ENCODE measurements around the gene CERT1.
"Not testable (repeated sequence)": the region's sequence is repeated elsewhere in the genome, so short reads cannot be mapped to it uniquely, and the experiment has no call there.

Gene CERT1

DNA sequence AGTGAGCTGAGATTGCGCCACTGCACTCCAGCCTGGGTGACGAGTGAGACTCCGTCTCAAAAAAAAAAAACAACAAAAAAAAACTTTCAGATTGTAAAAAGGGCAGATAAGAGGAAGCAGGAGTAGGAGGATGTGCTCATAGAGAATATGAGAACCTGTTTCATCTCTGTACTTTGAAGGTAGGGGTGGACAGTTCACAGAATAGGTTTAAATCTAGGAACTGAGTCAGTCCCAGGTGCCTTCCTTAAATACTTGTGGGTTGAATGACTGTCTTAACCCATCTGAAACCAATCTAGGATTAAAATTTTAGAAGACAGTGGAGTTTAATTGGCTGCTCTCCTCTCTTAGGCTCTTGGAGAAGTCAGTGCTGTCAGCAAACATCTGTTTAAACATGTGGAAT is 12.6 kb upstream of the CERT1 start:
- no peak for DNase-seq (ENCODE audit: low read depth in 1 of 2, low spot score in 1 of 2)

DNA sequence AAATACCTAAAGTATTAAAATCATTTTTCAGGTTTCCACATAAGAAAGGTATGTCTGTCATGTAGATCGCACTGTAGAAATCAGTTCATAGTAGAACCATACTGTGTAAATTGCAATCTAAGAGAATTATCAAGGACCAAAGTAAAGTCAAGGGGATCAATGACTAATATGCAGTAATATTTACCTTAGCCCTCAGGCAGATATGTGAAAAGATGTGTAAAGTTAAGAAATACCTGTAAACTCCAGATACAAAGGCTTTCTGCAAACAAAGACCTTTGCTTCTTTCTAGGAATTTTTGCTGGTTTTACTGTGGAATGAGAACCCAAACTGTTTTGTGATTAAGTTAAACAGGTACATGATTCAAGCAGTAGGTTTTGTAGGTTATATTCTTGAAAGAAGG is 11.8 kb upstream of the CERT1 start:
- no peak for DNase-seq (ENCODE audit: low read depth in 1 of 2, low spot score in 1 of 2)

DNA sequence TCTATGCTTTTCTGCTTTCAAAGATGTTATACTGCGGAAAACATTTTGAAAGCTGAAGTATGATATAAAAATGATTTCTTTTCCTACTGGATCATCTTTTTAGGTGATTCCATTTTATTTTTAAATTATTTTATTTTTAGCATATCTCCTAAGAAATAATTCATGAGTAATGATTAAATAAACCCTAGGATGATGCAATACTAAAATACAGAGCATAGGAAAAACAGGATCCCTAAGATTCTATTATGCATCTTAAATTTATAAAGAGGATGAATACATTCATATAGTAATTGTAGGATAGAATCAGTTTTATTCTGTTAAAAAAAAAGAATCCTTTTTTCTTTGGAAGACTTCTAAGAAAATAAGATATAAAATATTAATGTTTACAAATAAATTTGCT is 11.1 kb upstream of the CERT1 start:
- DNase-seq (ENCODE audit: low read depth in 1 of 2, low spot score in 1 of 2): no peak

- no peak for DNase-seq (ENCODE audit: low read depth in 1 of 2, low spot score in 1 of 2)
Measured at GRCh38 chr5:75522025-75522424, 10.6 kb upstream of the CERT1 start.

DNA sequence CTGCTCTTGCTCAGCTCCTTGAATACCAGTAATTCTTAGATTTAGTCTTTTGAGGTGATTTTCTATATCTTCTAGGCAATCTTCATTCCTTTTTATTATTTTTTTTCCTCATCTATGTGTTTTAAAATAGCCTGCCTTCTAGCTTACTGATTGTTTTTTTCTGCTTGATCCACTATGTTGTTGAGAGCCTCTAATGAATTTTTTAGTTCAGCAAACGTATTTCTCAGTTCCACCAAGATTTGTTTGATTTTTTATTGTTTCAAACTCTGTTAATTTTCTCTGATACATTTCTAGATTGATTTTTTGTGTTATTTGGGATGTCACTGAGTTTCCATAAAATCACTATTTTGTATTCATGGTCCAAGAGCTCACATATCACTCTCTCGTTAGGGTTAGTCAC is 9.8 kb upstream of the CERT1 start:
- DNase-seq (ENCODE audit: low read depth in 1 of 2, low spot score in 1 of 2): no peak

- DNase-seq (ENCODE audit: low read depth in 1 of 2, low spot score in 1 of 2): no peak
Measured at GRCh38 chr5:75519761-75520160, 8.3 kb upstream of the CERT1 start.

GRCh38 chr5:75514323-75514722 is 2.9 kb upstream of the CERT1 start:
- no peak for DNase-seq (ENCODE audit: low read depth in 1 of 2, low spot score in 1 of 2)

DNA sequence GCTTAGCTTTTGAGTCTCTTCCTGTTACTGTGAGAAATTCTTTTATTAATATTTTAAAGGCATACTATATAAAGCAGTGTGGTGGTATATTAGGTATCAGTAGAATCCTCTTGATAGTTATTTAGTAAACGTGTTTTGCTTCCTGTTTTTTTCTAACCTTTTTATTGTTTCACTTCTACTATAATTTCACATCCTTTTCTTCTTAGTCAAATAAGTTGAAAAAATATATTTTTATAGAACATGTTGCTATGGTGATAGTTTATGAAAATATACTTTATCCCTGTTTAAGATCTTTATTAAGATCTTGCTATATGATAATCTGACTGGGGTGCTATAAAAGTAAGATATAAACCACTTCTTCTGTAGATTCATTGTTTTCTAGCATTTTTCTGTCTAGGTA is 2.4 kb upstream of the CERT1 start:
- no peak for DNase-seq (ENCODE audit: low read depth in 1 of 2, low spot score in 1 of 2)

DNA sequence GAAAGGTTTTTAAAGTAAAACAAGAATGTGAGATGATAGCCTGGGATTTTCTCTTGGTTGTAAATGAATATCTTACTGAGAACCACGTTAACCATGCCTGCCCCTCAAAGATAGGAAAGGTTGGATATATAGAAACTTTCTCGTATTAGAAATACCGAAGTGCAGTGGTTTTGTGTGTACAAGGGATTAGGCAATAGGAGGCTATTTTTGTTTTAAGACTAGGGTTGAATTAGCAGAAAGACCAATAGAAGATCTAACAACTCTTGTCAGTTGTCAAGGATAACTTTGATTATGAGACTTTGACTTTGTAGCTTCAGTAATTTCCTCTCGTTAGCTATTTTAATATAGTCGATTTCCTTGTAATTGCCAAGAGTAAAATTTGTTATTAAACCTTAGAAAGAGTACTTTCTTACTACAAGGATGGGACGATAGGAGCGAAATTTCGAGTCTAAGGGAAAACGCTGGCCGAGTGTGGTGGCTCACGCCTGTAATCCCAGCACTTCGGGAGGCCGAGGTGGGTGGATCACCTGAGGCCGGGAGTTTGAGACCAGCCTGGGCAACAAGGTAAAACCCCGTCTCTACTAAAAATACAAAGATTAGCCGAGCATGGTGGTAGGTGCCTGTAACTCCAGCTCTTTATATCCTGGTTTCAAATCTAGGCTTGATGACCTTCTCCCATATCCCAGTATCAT is 1.1 kb upstream of the CERT1 start:
- no peak for DNase-seq (ENCODE audit: low read depth in 1 of 2, low spot score in 1 of 2)

GRCh38 chr5:75510836-75511434 is 494 bp downstream of the CERT1 start:
- DNase-seq (ENCODE audit: low read depth in 1 of 2, low spot score in 1 of 2): peak; percentile 9 to 10

GRCh38 chr5:75510417-75510835 is 1.0 kb downstream of the CERT1 start:
- peak in 1 of 2 donors; percentile 3 for DNase-seq (ENCODE audit: low read depth in 1 of 2, low spot score in 1 of 2)

- no peak for DNase-seq (ENCODE audit: low read depth in 1 of 2, low spot score in 1 of 2)
Measured at GRCh38 chr5:75509956-75510355, 1.5 kb downstream of the CERT1 start.

GRCh38 chr5:75509546-75509945 is 1.9 kb downstream of the CERT1 start:
- no peak for DNase-seq (ENCODE audit: low read depth in 1 of 2, low spot score in 1 of 2)

DNA sequence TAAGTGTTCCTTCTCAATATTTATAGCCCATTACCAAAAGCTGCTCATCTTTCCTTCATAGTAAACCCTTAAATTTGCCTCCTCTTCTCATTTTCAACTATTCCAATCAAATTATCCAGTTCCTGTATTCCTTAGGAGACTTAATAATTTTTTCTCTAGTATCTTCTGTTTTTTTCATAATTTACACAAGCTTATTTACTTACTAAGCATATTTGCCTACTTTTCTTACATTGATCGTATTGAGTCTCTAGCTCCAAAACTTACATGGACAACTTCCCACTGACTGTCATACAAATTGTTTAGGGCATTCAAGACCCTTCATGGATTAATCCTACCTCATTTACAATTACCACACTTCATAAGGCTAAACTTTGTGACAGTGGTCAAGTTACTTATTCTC is 3.6 kb downstream of the CERT1 start:
- no peak for DNase-seq (ENCODE audit: low read depth in 1 of 2, low spot score in 1 of 2)

- DNase-seq (ENCODE audit: low read depth in 1 of 2, low spot score in 1 of 2): not testable (repeated sequence)
Measured at GRCh38 chr5:75505112-75505511, 6.3 kb downstream of the CERT1 start.

DNA sequence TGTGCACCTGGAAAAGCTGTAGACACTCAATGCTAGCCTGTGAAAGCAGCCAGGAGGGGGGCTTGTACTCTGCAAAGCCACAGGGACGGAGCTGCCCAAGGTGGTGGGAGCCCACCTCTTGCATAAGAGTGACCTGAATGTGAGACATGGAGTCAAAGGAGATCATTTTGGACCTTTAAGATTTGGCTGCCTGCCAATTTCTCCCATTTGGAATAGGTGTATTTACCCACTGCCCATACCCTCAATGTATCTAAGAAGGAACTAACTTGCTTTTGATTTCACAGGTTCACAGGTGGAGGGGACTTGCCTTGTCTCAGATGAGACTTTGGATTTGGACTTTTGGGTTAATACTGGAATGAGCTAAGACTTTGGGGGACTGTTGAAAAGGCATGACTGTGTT is 12.6 kb downstream of the CERT1 start:
- DNase-seq (ENCODE audit: low read depth in 1 of 2, low spot score in 1 of 2): not testable (repeated sequence)

- DNase-seq (ENCODE audit: low read depth in 1 of 2, low spot score in 1 of 2): no peak
Measured at GRCh38 chr5:75498208-75498777, 13.1 kb downstream of the CERT1 start.

DNA sequence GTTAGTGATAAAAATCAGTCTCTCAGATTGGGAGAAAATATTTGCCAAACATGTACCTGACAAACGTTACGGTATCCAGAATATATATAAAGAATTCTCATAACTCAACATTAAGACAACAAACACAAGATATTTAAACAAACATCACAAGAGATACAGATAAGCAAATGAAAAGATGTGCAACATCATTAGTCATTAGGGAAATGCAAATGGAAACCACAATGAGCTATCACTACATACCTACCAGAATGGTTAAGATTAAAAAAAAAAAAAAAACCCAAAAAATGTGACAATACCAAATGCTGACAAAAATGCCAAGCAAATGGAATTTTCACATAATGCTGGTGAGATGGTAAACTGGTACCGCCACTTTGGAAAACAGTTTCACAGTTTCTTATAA is 15.4 kb downstream of the CERT1 start:
- no peak for DNase-seq (ENCODE audit: low read depth in 1 of 2, low spot score in 1 of 2)

DNA sequence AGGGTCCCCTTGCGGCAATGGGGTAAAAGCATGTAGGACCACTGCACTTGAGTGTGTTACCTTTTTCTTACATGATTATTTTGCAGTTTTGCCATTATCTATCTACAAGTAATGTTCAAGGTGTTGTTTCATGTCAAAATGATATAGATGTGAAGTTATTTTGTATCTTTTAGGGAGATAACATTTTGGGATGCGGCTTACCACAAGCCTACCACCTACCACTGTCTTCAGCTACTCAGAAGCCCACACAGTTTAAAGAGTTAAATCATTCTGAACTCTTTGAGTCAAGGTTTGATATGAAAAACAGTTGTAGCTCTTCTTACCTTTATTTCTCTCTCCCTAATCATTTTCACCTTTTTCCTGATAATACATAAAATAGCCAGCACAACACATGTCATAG is 19.8 kb downstream of the CERT1 start:
- no peak for DNase-seq (ENCODE audit: low read depth in 1 of 2, low spot score in 1 of 2)

DNA sequence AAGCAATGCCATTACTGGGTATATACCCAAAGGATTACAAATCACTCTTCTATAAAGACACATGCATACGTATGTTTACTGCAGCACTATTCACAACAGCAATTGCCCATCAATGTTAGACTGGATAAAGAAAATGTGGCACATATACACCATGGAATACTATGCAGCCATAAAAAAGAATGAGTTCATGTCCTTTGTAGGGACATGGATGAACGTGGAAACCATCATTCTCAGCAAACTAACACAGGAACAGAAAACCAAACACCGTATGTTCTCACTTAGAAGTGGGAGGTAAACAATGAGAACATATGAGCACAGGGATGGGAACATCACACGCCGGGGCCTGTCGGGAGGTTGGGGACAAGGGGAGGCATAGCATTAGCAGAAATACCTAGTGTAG is 21.6 kb downstream of the CERT1 start:
- DNase-seq (ENCODE audit: low read depth in 1 of 2, low spot score in 1 of 2): not testable (repeated sequence)

- DNase-seq (ENCODE audit: low read depth in 1 of 2, low spot score in 1 of 2): no peak
Measured at GRCh38 chr5:75484605-75485004, 26.8 kb downstream of the CERT1 start.

DNA sequence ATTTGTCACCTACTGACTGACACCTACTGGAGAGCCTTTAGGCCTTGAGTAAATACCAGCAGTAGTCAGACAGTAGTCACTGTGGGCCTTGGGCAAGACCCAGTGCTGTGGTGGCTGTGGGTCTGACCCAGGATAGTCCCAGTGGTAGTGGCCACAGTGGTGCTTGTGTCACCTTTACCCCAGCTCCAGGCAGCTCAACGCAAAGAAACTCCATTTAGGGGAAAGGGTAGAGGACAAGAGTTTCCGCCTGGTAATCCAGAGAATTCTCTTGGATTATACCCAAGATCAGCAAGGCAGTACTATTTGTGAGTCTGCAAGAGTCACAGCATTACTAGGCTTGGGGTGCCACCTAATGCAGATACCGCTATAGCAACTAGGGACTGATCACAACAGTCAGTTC is 28.9 kb downstream of the CERT1 start:
- DNase-seq (ENCODE audit: low read depth in 1 of 2, low spot score in 1 of 2): no peak

DNA sequence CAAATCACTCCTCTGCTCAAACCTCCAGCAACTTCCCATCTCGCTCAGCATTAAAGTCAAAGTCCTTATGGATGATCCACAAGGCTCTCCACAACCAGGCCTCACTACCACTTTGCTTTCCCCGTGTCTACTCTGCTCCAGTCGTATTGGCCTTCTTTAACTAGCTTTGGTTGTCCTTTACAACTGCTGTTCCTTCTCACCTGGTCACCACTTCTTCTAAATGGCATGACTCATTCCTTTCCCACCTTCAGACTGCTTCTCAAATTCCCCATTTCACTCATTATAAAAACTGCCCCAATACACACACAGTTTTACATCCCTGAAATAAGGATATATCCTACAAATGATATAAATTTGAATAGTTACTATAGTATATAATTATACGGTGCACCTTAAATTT is 30.4 kb downstream of the CERT1 start:
- no peak for DNase-seq (ENCODE audit: low read depth in 1 of 2, low spot score in 1 of 2)

All from stimulated activated CD4-positive, alpha-beta T cell treated with anti-CD3 and anti-CD28 coated beads, Interleukin-15, amount 100 ng/mL, for 1 hour (primary cell).